Mesenteric fat pad (tissue), 1 donor: ENCODE measurements around the gene GSPT2. TPM values are rescaled to one million over a fixed set of nuclear protein-coding genes. Genes with fewer than 3 reads are reported as not detected.
"Not testable (repeated sequence)": the region's sequence is repeated elsewhere in the genome, so short reads cannot be mapped to it uniquely, and the experiment has no call there.

Experiments
- DNase-seq: peaks from one replicate; pipeline ENCODE4 v3.0.0-alpha.2; 2020; ENCODE audit warnings: low spot score
- long read RNA-seq: library from polyadenylated mRNA; unstranded; transcript quantifications from one replicate; pipeline ENCODE4 v2.0.0, GENCODE V29; 2020
- total RNA-seq: library from RNA; stranded (reverse); fragmentation: NEBNext Ultra II Directional; extraction: Animal tissue kit (Norgen Biotek cat#: 25700); gene quantifications from one replicate; pipeline ENCODE4 v1.2.1, GENCODE V29; 2021
- donor health status: DM: yes; HTN: yes; CAD: no.

GSPT2 gene
- 7.3 TPM for total RNA-seq
- long read RNA-seq, partial matches to known transcripts: 0 of 3 reads
- long read RNA-seq, other reads (novel, unspliced or antisense): 1 of 3 reads

GRCh38 chrX:51743179-51743957 is at the start of gene GSPT2:
Gene GSPT2 (plus strand): TSS chrX:51743442. CDS start chrX:51743627, 185 bp downstream.
- peak; percentile 89 for DNase-seq

- peak; percentile 22 for DNase-seq
These were observed 49.0 kb upstream of the GSPT2 start for GRCh38 chrX:51694254-51694653.

- peak; percentile 67 for DNase-seq
These were observed 45.8 kb upstream of the GSPT2 start for GRCh38 chrX:51697397-51697796.

GRCh38 chrX:51710277-51711164 is 32.7 kb upstream of the GSPT2 start, which contains the start of gene CENPVL1:
Gene CENPVL1 (plus strand): TSS chrX:51710512. CDS start chrX:51710512, 0 bp downstream.
- DNase-seq: not testable (repeated sequence)

- not testable (repeated sequence) for DNase-seq
These were observed 30.1 kb upstream of the GSPT2 start for GRCh38 chrX:51712943-51713647.

- no peak for DNase-seq
These were observed 15.0 kb upstream of the GSPT2 start for GRCh38 chrX:51728202-51728601.

GRCh38 chrX:51737091-51737490 is 6.2 kb upstream of the GSPT2 start:
- DNase-seq: no peak

GRCh38 chrX:51742586-51742985 is 656 bp upstream of the GSPT2 start:
- DNase-seq: no peak

- no peak for DNase-seq
These were observed 4.4 kb downstream of the GSPT2 start for GRCh38 chrX:51747671-51748070.

- DNase-seq: no peak
These were observed 16.0 kb downstream of the GSPT2 start for GRCh38 chrX:51759055-51759839.

- DNase-seq: no peak
These were observed 17.4 kb downstream of the GSPT2 start for GRCh38 chrX:51760657-51761056.

GRCh38 chrX:51766546-51766945 is 23.3 kb downstream of the GSPT2 start:
- DNase-seq: no peak

- no peak for DNase-seq
These were observed 33.6 kb downstream of the GSPT2 start for GRCh38 chrX:51776851-51777250.

GRCh38 chrX:51779306-51779705 is 36.1 kb downstream of the GSPT2 start:
- no peak for DNase-seq

- no peak for DNase-seq
These were observed 51.9 kb downstream of the GSPT2 start for GRCh38 chrX:51795136-51795535.

Other genes starting within 250 kb of the GSPT2 start
- 0.58 TPM for gene NUDT11, start 246.8 kb upstream of the GSPT2 start, total RNA-seq
- not detected for gene CENPVL3, start 124.5 kb upstream of the GSPT2 start, total RNA-seq
- not detected for gene CENPVL2, start 60.6 kb upstream of the GSPT2 start, total RNA-seq
- gene CENPVL1, start 32.9 kb upstream of the GSPT2 start, total RNA-seq: not detected
- 61.7 TPM for gene MAGED1, start 150.2 kb downstream of the GSPT2 start, total RNA-seq